HG03175 (cell line): ENCODE measurements around the gene FHIT.

Experiments used
- ATAC-seq: cut with Tn5 transposase; IDR thresholded peaks from one replicate; pipeline ENCODE4 v1.9.1; 2021; ENCODE audit warnings: mild to moderate bottlenecking, moderate library complexity; ENCODE audit not compliant: unreplicated experiment

The FHIT gene

GRCh38 chr3:60531759-60532158 lies 719.5 kb downstream of the FHIT start:
- no peak for ATAC-seq

GRCh38 chr3:60528651-60529050 lies 722.6 kb downstream of the FHIT start:
- ATAC-seq = peak; percentile 74

- no peak for ATAC-seq
Observed at GRCh38 chr3:60523536-60523935, 727.7 kb downstream of the FHIT start.

GRCh38 chr3:60517134-60517533 lies 734.1 kb downstream of the FHIT start:
- ATAC-seq = no peak

- no peak for ATAC-seq
Observed at GRCh38 chr3:60514866-60515265, 736.4 kb downstream of the FHIT start.

GRCh38 chr3:60514085-60514649 lies 737.1 kb downstream of the FHIT start:
- ATAC-seq = no peak

- ATAC-seq = no peak
Observed at GRCh38 chr3:60513241-60513640, 738.0 kb downstream of the FHIT start.

- ATAC-seq = no peak
Observed at GRCh38 chr3:60512506-60512905, 738.7 kb downstream of the FHIT start.

GRCh38 chr3:60509471-60509870 lies 741.8 kb downstream of the FHIT start:
- ATAC-seq = no peak

GRCh38 chr3:60504827-60505457 lies 746.3 kb downstream of the FHIT start:
- ATAC-seq = no peak

GRCh38 chr3:60501314-60501713 lies 749.9 kb downstream of the FHIT start:
- ATAC-seq = no peak

GRCh38 chr3:60497902-60498301 lies 753.4 kb downstream of the FHIT start:
- no peak for ATAC-seq

GRCh38 chr3:60490992-60491391 lies 760.3 kb downstream of the FHIT start:
- no peak for ATAC-seq

GRCh38 chr3:60475096-60475495 lies 776.2 kb downstream of the FHIT start:
- no peak for ATAC-seq

- no peak for ATAC-seq
Observed at GRCh38 chr3:60469481-60469880, 781.8 kb downstream of the FHIT start.

GRCh38 chr3:60463685-60464084 lies 787.6 kb downstream of the FHIT start:
- no peak for ATAC-seq

- no peak for ATAC-seq
Observed at GRCh38 chr3:60461267-60461666, 790.0 kb downstream of the FHIT start.

- no peak for ATAC-seq
Observed at GRCh38 chr3:60456180-60456579, 795.1 kb downstream of the FHIT start.

- ATAC-seq = no peak
Observed at GRCh38 chr3:60453326-60453725, 797.9 kb downstream of the FHIT start.

GRCh38 chr3:60448696-60449095 lies 802.6 kb downstream of the FHIT start:
- ATAC-seq = no peak

- no peak for ATAC-seq
Observed at GRCh38 chr3:60445446-60445845, 805.8 kb downstream of the FHIT start.

- no peak for ATAC-seq
Observed at GRCh38 chr3:60444898-60445437, 806.3 kb downstream of the FHIT start.

GRCh38 chr3:60440869-60441268 lies 810.4 kb downstream of the FHIT start:
- ATAC-seq = no peak
